Measurements from ENCODE around the gene KCNK2.
"Not testable (repeated sequence)": the region's sequence is repeated elsewhere in the genome, so short reads cannot be mapped to it uniquely, and the experiment has no call there.

The KCNK2 gene

DNA sequence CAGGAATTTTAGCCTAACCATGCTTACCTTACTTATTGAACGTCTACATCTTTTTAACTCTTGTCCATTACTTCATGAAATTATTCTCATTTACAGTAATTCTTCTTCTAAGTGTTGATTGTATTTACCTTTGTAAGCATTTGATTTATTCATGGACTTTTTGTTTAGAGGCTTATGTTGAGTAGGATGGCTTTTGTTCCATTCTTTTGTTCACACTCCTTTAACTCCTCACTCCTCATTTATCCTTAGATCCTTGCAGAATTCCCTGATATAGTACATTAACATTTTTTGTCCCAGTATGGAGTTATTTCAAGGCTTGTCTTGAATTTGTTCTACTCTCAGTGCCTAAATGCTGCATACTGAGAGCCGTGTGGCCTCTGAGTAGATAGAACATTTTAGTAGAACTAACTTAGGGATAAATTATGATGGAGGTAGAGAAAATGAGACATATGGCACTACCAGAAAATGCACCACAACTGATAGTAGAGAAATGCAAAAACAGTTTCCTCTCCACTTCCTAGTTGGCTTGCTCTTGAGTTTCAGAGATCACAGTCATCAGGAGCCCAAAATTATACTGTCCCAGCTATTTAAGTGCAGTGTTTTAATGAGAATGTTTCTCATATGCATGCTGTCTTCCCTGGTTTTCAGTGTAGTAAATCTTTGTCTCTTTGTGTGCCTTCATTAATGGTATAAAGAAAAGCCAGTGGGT, 69.5 kb downstream of the KCNK2 start:
- no peak for DNase-seq (ENCODE audit: low spot score)

DNA sequence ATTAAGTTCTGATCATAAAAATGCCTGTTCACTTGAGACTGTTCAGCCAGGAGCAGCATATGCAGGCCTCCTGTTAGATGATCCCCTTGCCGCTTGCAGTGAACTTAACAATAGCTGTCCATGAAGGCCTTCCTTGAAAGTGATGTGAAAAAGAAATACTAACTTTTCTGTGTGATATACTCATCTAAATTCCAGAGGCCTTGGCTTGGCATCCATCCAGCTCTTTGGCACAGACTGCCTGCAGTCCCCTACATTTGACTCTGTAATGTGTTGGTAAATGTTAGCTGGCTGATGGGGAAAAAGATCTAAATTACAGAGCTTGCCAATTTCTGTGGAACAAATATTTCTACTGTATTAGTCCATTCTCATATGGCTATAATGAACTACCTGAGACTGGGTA, 73.7 kb downstream of the KCNK2 start:
- no peak for DNase-seq (ENCODE audit: low spot score)

GRCh38 chr1:215160351-215160750, 77.8 kb downstream of the KCNK2 start:
- no peak for DNase-seq (ENCODE audit: low spot score)

DNA sequence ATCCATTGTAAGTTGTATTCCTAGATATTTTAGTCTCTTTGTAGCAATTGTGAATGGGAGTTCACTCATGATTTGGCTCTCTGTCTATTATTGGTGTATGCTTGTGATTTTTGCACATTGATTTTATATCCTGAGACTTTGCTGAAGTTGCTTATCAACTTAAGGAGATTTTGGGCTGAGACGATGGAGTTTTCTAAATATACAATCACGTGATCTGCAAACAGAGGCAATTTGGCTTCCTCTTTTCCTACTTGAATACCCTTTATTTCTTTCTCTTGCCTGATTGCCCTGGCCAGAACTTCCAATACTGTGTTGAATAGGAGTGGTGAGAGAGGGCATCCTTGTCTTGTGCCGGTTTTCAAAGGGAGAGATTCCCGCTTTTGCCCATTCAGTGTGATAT, 80.6 kb downstream of the KCNK2 start:
- DNase-seq (ENCODE audit: low spot score): not testable (repeated sequence)

- DNase-seq (ENCODE audit: low spot score): no peak
Measured at GRCh38 chr1:215166886-215167285, 84.3 kb downstream of the KCNK2 start.

GRCh38 chr1:215181518-215181917, 99.0 kb downstream of the KCNK2 start:
- no peak for DNase-seq (ENCODE audit: low spot score)

DNA sequence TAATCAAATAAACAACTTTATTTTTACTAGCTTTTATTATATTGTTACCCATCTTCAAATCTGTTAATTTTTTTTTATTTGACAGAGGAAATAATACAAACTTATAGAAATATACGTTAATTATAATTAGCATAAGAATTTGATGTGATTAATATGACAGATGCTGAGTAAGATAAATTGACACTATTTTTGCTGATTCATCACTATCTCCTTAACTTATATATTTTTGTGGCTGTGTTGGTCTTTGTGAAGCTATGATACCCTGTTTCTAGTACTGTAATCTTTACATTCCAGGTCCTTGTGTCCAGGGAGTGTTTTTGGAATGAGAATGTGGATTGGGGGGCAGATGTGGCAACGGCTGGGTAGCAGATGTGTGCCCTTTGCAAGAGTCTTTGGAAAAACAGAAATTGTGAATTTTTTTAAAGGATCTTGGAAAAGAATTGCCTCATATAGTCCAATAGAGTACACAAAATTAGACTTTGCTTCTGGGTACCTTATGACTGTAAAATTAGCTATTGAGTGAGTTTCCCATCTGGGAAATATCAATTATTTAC, 102.6 kb downstream of the KCNK2 start:
- no peak for DNase-seq (ENCODE audit: low spot score)

DNA sequence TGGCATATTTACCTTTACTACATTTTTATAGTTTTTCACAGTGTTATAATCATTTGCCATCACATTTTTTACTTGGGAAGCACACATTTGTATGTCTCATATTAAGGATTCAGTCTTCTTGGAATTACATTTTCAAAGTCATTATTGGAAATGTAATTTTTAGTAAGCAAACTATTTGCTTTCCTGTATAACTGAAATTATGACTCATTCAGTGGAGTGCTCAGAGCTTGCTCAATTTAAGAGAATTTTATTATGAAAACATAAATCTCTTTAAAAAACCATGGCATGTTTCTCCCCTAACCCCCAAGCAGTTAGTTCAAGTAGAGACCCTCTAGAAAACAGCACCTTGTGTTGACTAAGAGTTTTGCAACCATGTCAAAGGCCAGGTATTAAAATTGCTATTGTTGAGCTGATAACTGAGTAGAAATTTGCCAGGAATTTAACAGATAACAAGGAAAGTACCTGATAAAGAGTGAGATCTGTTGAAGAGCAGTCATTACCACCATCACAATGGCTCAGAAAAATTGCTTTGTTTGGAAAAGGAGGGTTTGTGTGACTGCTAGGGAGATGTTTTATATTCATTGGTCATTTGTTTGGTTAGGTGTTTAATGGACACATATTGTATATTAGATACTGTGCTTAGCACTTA, 105.9 kb downstream of the KCNK2 start:
- DNase-seq (ENCODE audit: low spot score): no peak

GRCh38 chr1:215192306-215192705, 109.8 kb downstream of the KCNK2 start:
- DNase-seq (ENCODE audit: low spot score): no peak

DNA sequence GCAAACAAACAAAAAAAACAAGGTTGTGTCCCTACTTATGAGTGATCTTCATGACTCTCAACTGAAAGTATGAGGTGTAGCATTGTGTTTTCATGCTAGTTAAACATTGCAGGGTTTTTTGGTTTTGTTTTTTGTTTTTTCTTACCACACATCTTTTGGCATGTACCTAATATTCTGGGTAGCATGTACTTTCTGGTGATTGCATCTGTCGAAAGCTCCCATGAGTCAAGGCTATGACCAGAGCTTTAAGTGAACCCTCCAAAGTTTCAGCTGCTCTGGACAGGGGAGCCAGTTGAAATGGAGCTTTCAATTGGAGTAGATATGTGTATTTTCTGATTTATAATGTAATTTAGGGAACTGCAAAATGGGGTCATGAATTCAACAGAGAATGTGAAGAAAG, 115.5 kb downstream of the KCNK2 start:
- no peak for DNase-seq (ENCODE audit: low spot score)

DNA sequence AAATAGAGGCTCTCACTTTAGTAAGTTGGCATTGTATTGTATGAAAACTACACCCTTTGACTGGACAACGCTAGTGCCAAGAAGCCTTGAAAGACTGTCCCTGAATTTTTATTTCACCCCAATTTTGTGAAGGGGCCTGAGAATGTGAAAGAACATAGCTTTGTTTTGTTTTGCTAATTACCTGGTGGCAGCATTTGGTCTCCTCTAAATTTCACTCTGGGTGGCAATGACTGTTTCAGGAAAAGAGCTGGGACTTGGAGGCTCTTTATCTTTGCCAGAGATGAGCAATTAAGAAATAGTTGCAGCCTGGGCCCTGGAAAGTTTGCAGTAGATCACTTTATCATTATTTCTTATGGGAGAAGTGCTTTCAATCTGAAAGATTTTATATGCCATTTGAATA, 117.6 kb downstream of the KCNK2 start:
- DNase-seq (ENCODE audit: low spot score): no peak

DNA sequence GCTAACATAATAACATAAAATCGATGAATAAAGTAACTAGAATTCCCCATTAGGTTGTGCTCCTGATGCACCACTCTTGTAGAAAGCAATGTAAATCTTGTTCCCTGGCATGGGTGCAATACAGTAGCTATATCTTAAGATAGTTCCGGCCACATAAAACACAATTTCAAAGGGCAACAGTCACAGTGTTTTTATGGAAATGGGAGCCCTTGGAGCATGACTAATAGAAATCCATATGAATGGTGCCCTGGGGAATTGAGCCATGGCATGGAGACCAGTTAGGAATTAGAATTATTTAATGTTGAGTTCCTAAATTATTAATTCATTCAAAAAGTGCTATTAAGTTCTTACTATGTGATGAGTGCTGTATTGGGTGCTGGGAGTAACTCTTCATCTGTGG, 118.7 kb downstream of the KCNK2 start:
- DNase-seq (ENCODE audit: low spot score): no peak

DNA sequence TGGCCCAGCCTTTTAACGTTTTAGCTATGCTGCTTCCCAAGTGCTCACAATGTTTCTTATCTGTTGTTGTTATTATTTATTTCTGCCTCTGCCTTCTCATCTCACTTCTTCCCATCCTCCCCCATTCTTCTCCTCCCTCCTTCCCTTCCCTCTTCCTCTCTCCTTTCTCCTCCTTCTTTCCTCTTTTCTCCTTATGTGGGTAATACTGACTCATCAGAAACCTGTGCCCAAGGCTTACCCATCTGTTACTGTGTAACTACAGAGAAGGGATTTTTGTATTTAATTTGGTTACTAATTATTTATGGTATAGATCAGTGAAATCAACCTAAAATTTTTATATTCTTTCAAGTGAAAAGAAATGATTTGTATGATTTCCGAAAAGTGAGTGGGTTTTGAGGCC, 120.3 kb downstream of the KCNK2 start:
- DNase-seq (ENCODE audit: low spot score): no peak

DNA sequence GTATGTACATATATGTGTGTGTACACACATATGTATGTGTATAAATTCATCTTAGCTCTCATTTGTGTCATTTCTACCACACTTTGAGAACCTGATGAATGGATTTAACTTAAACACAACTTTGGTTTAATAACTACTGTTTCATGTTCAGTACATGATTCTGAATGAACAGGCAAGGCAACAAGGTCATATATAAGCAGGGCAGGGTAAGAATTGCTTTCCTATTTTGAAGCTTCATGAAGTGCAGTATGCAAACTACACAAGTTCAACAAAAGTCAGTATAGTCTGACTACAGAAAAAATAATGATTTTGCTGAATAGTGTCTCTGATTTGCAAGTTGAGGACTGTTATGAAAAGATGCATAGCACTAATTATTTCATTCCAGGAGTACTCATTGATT, 127.6 kb downstream of the KCNK2 start:
- DNase-seq (ENCODE audit: low spot score): no peak

- no peak for DNase-seq (ENCODE audit: low spot score)
Measured at GRCh38 chr1:215215846-215216245, 133.3 kb downstream of the KCNK2 start.

DNA sequence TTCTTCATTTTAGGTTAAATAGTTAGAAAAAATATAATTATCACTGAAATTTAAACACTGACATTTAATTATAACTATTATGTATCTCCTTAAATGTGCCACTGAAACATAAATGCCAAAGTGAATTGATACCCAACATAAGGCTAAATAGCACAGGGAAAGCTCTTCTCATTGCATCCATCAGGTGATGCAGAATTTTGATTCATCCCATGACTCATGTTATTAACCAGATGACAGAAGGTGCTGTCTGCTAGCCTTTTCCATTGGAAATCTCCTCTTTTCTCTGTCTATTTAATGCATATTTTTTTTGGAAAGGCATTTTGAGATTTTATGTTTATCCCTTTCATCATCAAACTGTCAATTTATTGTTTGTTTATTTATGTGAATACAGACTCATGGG, 136.8 kb downstream of the KCNK2 start:
- DNase-seq (ENCODE audit: low spot score): no peak

- no peak for DNase-seq (ENCODE audit: low spot score)
Measured at GRCh38 chr1:215220346-215220745, 137.8 kb downstream of the KCNK2 start.

GRCh38 chr1:215226757-215227156, 144.2 kb downstream of the KCNK2 start:
- DNase-seq (ENCODE audit: low spot score): peak; percentile 53

DNA sequence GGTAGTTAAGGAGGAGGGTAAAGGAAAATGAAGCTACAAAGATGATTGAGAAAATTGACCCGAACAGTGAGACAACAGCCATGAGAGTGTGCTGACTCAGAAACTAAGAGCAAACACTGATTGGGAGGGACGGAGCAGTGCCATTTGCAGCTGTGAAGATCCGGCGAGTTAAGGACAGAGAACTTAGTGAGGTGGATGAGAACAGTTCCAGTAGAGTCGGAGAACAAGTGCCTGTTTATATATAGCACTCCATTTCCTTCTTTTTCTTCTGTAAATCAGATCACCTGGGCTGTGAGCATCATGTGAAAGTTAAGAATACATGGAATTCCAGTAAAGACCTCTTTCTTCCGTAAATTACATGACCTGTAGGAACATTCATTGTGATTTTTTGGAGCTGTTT, 145.7 kb downstream of the KCNK2 start:
- no peak for DNase-seq (ENCODE audit: low spot score)

- DNase-seq (ENCODE audit: low spot score): no peak
Measured at GRCh38 chr1:215241451-215241850, 158.9 kb downstream of the KCNK2 start.

- DNase-seq (ENCODE audit: low spot score): no peak
Measured at GRCh38 chr1:215243345-215244054, 161.0 kb downstream of the KCNK2 start.

- no peak for DNase-seq (ENCODE audit: low spot score)
Measured at GRCh38 chr1:215250913-215251312, 168.4 kb downstream of the KCNK2 start.

DNA sequence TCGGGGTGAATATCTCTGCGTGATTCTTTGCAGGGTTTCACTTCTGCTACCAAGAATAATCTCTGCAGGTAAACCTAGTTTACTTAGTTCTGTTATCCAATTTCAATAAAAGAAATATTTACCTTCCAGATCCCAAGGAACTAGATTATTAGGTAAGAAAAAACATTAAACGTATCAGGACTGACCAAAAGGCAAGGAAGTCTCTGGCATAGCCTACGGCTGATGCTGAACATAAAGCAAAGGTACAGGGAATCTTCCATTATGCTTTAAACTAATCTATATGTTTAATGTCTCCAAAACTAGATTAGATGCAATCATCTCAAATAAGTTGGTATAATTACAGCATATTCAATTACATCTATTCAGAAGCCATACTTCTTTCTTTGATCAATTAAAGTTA, 168.9 kb downstream of the KCNK2 start:
- no peak for DNase-seq (ENCODE audit: low spot score)
